ENCODE data around the gene MS4A18.

- TF ChIP-seq POLR2AphosphoS5 (IDR thresholded peaks at IDR 0.05; ENCODE audit: low read depth, low read length) = no peak
- no peak for TF ChIP-seq CTCF (IDR thresholded peaks at IDR 0.05 in 2 of 3, conservative IDR thresholded peaks at IDR 0.05 in 1 of 3; ENCODE audit: borderline replicate concordance in 1 of 3, insufficient read depth in 1 of 3, low read depth in 2 of 3, low read length in 2 of 3)
- no peak for TF ChIP-seq CEBPB (IDR thresholded peaks at IDR 0.05; ENCODE audit: low read depth)
- TF ChIP-seq, protein P1, sequence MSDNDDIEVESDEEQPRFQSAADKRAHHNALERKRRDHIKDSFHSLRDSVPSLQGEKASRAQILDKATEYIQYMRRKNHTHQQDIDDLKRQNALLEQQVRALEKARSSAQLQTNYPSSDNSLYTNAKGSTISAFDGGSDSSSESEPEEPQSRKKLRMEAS (IDR thresholded peaks at IDR 0.05) = no peak
- no peak for TF ChIP-seq EZH2phosphoT487 (IDR thresholded peaks at IDR 0.05; ENCODE audit: borderline replicate concordance)
- TF ChIP-seq, protein P2, sequence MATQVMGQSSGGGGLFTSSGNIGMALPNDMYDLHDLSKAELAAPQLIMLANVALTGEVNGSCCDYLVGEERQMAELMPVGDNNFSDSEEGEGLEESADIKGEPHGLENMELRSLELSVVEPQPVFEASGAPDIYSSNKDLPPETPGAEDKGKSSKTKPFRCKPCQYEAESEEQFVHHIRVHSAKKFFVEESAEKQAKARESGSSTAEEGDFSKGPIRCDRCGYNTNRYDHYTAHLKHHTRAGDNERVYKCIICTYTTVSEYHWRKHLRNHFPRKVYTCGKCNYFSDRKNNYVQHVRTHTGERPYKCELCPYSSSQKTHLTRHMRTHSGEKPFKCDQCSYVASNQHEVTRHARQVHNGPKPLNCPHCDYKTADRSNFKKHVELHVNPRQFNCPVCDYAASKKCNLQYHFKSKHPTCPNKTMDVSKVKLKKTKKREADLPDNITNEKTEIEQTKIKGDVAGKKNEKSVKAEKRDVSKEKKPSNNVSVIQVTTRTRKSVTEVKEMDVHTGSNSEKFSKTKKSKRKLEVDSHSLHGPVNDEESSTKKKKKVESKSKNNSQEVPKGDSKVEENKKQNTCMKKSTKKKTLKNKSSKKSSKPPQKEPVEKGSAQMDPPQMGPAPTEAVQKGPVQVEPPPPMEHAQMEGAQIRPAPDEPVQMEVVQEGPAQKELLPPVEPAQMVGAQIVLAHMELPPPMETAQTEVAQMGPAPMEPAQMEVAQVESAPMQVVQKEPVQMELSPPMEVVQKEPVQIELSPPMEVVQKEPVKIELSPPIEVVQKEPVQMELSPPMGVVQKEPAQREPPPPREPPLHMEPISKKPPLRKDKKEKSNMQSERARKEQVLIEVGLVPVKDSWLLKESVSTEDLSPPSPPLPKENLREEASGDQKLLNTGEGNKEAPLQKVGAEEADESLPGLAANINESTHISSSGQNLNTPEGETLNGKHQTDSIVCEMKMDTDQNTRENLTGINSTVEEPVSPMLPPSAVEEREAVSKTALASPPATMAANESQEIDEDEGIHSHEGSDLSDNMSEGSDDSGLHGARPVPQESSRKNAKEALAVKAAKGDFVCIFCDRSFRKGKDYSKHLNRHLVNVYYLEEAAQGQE (IDR thresholded peaks at IDR 0.05; ENCODE audit: low read depth) = no peak
- TF ChIP-seq POLR2A (IDR thresholded peaks at IDR 0.05; ENCODE audit: borderline replicate concordance, extremely low read depth, insufficient read depth, insufficient read length) = no peak
- TF ChIP-seq RAD21 (IDR thresholded peaks at IDR 0.05; ENCODE audit: low read depth) = no peak
- no peak for TF ChIP-seq SP1 (IDR thresholded peaks at IDR 0.05; ENCODE audit: low read depth)
- TF ChIP-seq ATF3 (IDR thresholded peaks at IDR 0.05) = no peak
- no peak for TF ChIP-seq EZH2 (IDR thresholded peaks at IDR 0.05)
- no peak for TF ChIP-seq SRF (IDR thresholded peaks at IDR 0.05; ENCODE audit: low read depth)
- TF ChIP-seq ZNF274 (IDR thresholded peaks at IDR 0.05; ENCODE audit: low read depth, low read length) = no peak
- no peak for TF ChIP-seq ELF1 (IDR thresholded peaks at IDR 0.05; ENCODE audit: borderline replicate concordance, low read depth)
Observed at GRCh38 chr11:60757231-60757800, 32.8 kb downstream of the MS4A18 start.

All from HCT116 (cell line).